PC-9 (cell line): ENCODE results near the gene AGAP3. TPM values are rescaled to one million over a fixed set of nuclear protein-coding genes. Genes with fewer than 3 reads are reported as not detected.

Experiments used
- BruUV-seq: library from RNA; stranded (reverse); fragments of 400-500 nt; replicated peaks from 2 replicates; lab custom pipeline; 2021; lab: Mats Ljungman, UMichigan
- CTCF ChIA-PET: fragments of 300-600 bp; sonication (Branson Sonifier 250); formaldehyde crosslinking; loops from one replicate; lab custom pipeline; 2022; ENCODE audit warnings: antibody characterized with exemption; lab: Charles Lee
- POLR2A ChIA-PET: fragments of 300-600 bp; sonication (Branson Sonifier 250); formaldehyde crosslinking; loops from one replicate; lab custom pipeline; 2022; ENCODE audit warnings: antibody characterized with exemption; ENCODE audit not compliant: unreplicated experiment; lab: Charles Lee
- DNase-seq, 2 experiments: peaks; one replicate each; pipeline versions ENCODE4 v3.0.0 to v3.0.0-alpha.2; 2015 to 2022; ENCODE audit warnings: mixed read lengths in 1 of 2
- H2AFZ ChIP-seq: fragments of 200-600 bp; sonication (generic); 2 replicates; pipeline ENCODE4 v1.8.1; 2017; ENCODE audit warnings: antibody characterized with exemption
- H3F3A ChIP-seq: fragments of 200-600 bp; sonication (generic); 2 replicates; pipeline ENCODE4 v1.8.1; 2017; ENCODE audit warnings: antibody characterized with exemption, mild to moderate bottlenecking, low read depth; ENCODE audit not compliant: insufficient read depth
- H3K27ac ChIP-seq: fragments of 200-600 bp; sonication (generic); 2 replicates; pipeline ENCODE4 v1.6.1; 2016; ENCODE audit warnings: mixed run types
- H3K27me3 ChIP-seq: fragments of 200-600 bp; sonication (generic); 2 replicates; pipeline ENCODE4 v1.6.1; 2016; ENCODE audit warnings: low read depth, mixed run types; ENCODE audit not compliant: insufficient read depth
- H3K36me3 ChIP-seq: fragments of 200-600 bp; sonication (generic); 2 replicates; pipeline ENCODE4 v1.6.1; 2016; ENCODE audit warnings: low read depth, mixed run types
- H3K4me1 ChIP-seq: fragments of 200-600 bp; sonication (generic); replicated peaks from 2 replicates; pipeline ENCODE4 v1.6.1; 2016; ENCODE audit warnings: mixed run types; ENCODE audit not compliant: insufficient read depth
- H3K4me2 ChIP-seq: fragments of 200-600 bp; sonication (generic); 2 replicates; pipeline ENCODE4 v1.6.1; 2017; ENCODE audit warnings: mixed run types
- H3K4me3 ChIP-seq: fragments of 200-600 bp; sonication (generic); 2 replicates; pipeline ENCODE4 v1.6.1; 2016; ENCODE audit warnings: mixed run types
- H3K79me2 ChIP-seq: fragments of 200-600 bp; sonication (generic); 2 replicates; pipeline ENCODE4 v1.6.1; 2017; ENCODE audit warnings: low read depth, mixed run types
- H3K9me2 ChIP-seq: fragments of 200-600 bp; sonication (generic); 2 replicates; pipeline ENCODE4 v1.8.1; 2017; ENCODE audit warnings: mild to moderate bottlenecking; ENCODE audit not compliant: insufficient read depth
- H3K9me3 ChIP-seq: fragments of 200-600 bp; sonication (generic); 2 replicates; pipeline ENCODE4 v1.8.1; 2016; ENCODE audit warnings: low read depth; ENCODE audit not compliant: insufficient read depth
- H4K20me1 ChIP-seq: fragments of 200-600 bp; sonication (generic); 2 replicates; pipeline ENCODE4 v1.8.1; 2017; ENCODE audit not compliant: insufficient read depth
- CTCF ChIP-seq: fragments of 200-600 bp; sonication (generic); conservative IDR thresholded peaks from 2 replicates; pipeline ENCODE4 v1.6.1; 2017; ENCODE audit warnings: mixed run types, antibody characterized with exemption, mild to moderate bottlenecking, moderate library complexity
- EZH2 ChIP-seq: fragments of 200-600 bp; sonication (generic); IDR thresholded peaks from 2 replicates; pipeline ENCODE4 v1.8.0; 2017; ENCODE audit warnings: antibody characterized with exemption, low read depth
- intact Hi-C: fragments of 100-400 bp; cut with micrococcal nuclease; formaldehyde crosslinking; loops from one replicate; pipeline ENCODE4 v1.10.0; 2022; ENCODE audit not compliant: unreplicated experiment
- total RNA-seq: library from RNA; stranded (reverse); gene quantifications from 2 replicates; pipeline ENCODE4 v1.2.3, GENCODE V29; 2021

Gene AGAP3
- total RNA-seq, 1 experiment from 2014 or later = 103 TPM

DNA sequence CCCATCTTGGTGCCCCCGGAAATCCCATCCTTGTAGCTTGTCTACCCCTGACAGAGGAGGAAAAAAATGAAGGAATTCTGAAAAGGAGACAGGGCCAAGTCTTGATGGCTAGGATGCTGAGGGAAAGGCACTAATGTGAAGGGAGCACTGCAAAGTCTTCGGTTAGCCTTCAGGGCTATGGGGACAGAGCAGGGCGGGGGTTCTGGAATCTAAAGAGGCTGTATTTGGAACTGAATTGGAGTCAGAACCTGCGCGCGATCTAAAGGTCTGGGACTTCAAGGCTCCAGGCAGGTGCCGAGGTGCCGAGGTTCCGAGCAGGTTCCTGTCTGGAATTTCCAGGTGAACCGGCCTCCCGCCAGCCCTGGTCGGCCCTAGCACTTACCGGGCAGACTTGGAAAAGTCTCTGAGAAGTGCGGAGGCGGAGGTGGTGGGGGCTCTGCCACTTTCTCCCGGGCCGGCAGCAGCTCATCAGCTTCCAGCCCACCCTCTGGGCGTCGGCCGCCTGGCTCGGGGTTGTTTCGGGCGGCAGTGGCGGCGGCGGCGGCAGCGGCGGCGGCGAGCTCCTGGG, 80.4 kb downstream of the AGAP3 start:
- Histone ChIP-seq H3K9me3 (no peaks in the 10 kb centered on the region), H3K79me2 (no peaks in the 10 kb centered on the region), H3K36me3 (no peaks in the 10 kb centered on the region), H3K9me2 (no peaks in the 10 kb centered on the region), H3K4me2 (no peak overlapping the region), H3K27ac (no peak overlapping the region), H3F3A (no peaks in the 10 kb centered on the region), H4K20me1 (no peaks in the 10 kb centered on the region), H3K4me3 (no peak overlapping the region), H3K4me1 (no peaks in the 10 kb centered on the region), H3K27me3 (peaks cover 79% of the 10 kb centered on the region), H2AFZ (no peak overlapping the region)
- DNase-seq = no peak
- intact Hi-C loops = no loop called here
- ChIA-PET CTCF (no interaction called here), POLR2A (interaction anchor here (0.6 kb wide), 2 partner anchors 13 to 81 kb away, joined by 4 to 5 read pairs; no protein-coding TSS in a partner anchor)
- no TSS peak for BruUV-seq
- no peak for TF ChIP-seq EZH2

DNA sequence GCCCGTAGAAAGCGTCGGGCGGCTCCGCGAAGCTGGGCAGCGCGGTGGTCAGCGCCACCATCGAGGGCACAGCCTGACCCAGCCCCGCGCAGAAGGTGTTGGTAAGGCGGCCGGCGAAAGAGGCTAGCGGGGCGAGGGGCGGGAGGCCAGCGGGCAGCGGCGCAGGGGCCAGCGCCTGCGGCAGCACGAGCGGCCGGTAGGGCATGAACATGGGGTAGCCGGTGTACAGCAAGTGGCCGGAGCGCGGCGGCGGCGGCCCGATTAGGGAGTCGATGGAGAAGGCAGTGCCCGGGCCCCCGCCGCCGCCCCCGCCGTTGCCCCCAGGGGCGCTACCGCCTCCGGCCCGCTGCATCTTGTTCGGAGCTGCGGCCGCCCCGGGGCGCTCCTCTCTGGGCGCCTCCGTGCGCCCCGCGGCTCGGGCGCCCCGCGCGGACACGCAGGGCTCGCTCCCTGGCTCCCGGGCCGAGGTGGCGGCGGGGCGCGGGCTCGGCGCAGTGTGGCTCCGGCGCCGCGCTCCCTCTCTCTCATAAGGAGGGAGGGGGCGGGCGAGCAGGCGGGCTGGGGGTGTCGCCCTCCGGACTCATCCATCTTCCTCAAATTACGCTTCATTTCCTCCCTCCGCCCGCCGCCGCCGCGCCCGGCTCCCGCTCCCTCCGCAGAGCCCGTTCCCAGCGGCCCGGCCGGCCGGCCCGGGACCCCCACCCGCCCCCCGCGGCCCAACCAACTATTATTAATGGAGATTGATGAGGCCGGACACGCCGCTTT, 81.1 kb downstream of the AGAP3 start, which contains the start of gene GBX1:
TSS of gene GBX1 (minus strand) at position 498 of the 765 bp plus-strand sequence. CDS start at position 352, 146 bp downstream.
- Histone ChIP-seq H3K4me2 (no peak within 1 kb of the TSS), H3K27ac (no peak within 1 kb of the TSS), H3K9me3 (no peaks in the 10 kb centered on the region), H3F3A (no peaks in the 10 kb centered on the region), H3K36me3 (no peaks in the 10 kb centered on the region), H2AFZ (no peak within 1 kb of the TSS), H3K9me2 (no peaks in the 10 kb centered on the region), H3K4me1 (no peaks in the 10 kb centered on the region), H3K4me3 (no peak within 1 kb of the TSS), H3K27me3 (peaks cover 78% of the 10 kb centered on the region), H4K20me1 (no peaks in the 10 kb centered on the region), H3K79me2 (no peaks in the 10 kb centered on the region)
- no TSS peak for BruUV-seq
- ChIA-PET POLR2A (no interaction called here), CTCF (interaction anchor here (0.8 kb wide), 1 partner anchor 50 kb away, joined by 3 read pairs; no protein-coding TSS in a partner anchor)
- TF ChIP-seq EZH2 (no peak), CTCF (no peak)
- peak in 1 of 2 experiments; percentile 19 for DNase-seq
- intact Hi-C loops = no loop called here

DNA sequence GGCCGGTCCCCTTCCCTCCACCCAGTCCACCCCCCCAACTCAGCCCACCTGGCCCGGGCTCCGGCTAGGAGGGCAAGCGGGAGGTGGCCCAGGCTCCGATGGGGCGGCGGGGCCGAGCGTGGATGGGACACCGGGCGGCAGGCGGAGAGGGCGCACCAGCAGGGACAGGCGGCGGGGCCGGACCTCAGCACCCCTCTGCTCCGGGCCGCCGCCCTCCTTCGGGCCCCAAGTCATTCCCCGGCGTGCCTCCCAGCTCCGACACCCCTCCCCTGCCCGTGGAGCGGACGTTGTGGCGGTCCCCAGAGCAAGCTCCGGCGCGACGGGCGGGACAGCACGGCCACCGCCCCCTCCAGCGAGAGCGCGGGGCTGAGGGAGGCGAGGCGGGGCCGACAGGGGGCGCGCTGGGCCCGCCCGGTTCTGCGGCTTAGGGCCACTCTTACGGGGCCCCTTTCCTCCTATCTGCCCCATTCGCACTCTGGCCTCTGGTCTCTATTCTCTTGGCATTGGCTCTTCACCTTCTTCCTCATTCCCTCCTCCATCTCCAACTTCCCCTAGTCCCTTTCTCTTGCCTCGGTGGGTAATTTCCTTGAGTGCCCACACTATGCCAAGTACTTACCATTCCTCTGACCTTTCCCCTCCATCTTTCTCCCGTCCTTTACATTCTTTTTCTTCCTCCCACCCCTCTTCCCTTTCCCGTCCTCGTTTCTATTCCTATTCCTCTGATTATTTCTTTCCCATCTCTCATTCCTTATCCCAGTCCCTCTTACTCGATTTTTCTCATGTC, 81.9 kb downstream of the AGAP3 start:
- no peaks in the 10 kb centered on the region for H3K9me2 ChIP-seq
- no peaks in the 10 kb centered on the region for H3K79me2 ChIP-seq
- intact Hi-C loops = no loop called here
- peak in 1 of 2 experiments; percentile 39 for DNase-seq
- H3F3A ChIP-seq = no peaks in the 10 kb centered on the region
- H3K9me3 ChIP-seq = no peaks in the 10 kb centered on the region
- BruUV-seq = no TSS peak
- CTCF ChIA-PET = interaction anchor here (0.8 kb wide), 1 partner anchor 51 kb away, joined by 3 read pairs; no protein-coding TSS in a partner anchor
- H3K27me3 ChIP-seq = peaks cover 70% of the 10 kb centered on the region
- no peak overlapping the region for H3K4me2 ChIP-seq
- TF ChIP-seq CTCF (no peak), EZH2 (peak; percentile 13; the same call in 1 of the 2 replicates)
- POLR2A ChIA-PET = no interaction called here
- no peaks in the 10 kb centered on the region for H3K36me3 ChIP-seq
- H3K27ac ChIP-seq = no peak overlapping the region
- H3K4me1 ChIP-seq = no peaks in the 10 kb centered on the region
- H4K20me1 ChIP-seq = no peaks in the 10 kb centered on the region
- H2AFZ ChIP-seq = no peak overlapping the region
- no peak overlapping the region for H3K4me3 ChIP-seq
